CD14-positive monocyte (primary cell): Measurements from ENCODE around the gene B4GALNT3. TPM values are rescaled to one million over a fixed set of nuclear protein-coding genes. Genes with fewer than 3 reads are reported as not detected.
A peak's percentile ranks its signal among the peaks of the same experiment; 100 is the strongest.

Experiments used
- DNase-seq, 3 donors: peaks; one replicate each; pipeline ENCODE4 v3.0.0-alpha.2; 2011 to 2022
- H2AFZ ChIP-seq: 2 replicates; pipeline ENCODE4 v1.6.0; 2012; ENCODE audit warnings: mild to moderate bottlenecking, low read depth, low read length, inconsistent platforms; ENCODE audit not compliant: insufficient read depth, poor library complexity, severe bottlenecking
- H3K27ac ChIP-seq, 2 donors: 1 replicate in 1 of 2; 2 replicates in 1 of 2; pipeline ENCODE4 v1.5.1; 2012 to 2013; ENCODE audit warnings: low read length in 2 of 2, control low read depth in 1 of 2, inconsistent platforms in 1 of 2, low read depth in 1 of 2, mild to moderate bottlenecking in 1 of 2
- H3K27me3 ChIP-seq, 2 donors: one replicate each; pipeline versions ENCODE4 v1.6.0 to v1.6.1; 2011 to 2013; ENCODE audit warnings: low read length in 2 of 2; ENCODE audit not compliant: control insufficient read depth in 2 of 2, insufficient read depth in 2 of 2
- H3K36me3 ChIP-seq, 2 donors: replicated peaks in 1 of 2; 1 replicate in 1 of 2; 2 replicates in 1 of 2; pipeline versions ENCODE4 v1.5.1 to v1.6.1; 2012 to 2013; ENCODE audit warnings: low read length in 2 of 2, control low read depth in 1 of 2, inconsistent platforms in 1 of 2, mild to moderate bottlenecking in 1 of 2; ENCODE audit not compliant: insufficient read depth in 2 of 2, control insufficient read depth in 1 of 2
- H3K4me1 ChIP-seq, 2 donors: 1 replicate in 1 of 2; 2 replicates in 1 of 2; pipeline versions ENCODE4 v1.5.1 to v1.6.1; 2012 to 2013; ENCODE audit warnings: low read length in 2 of 2, control low read depth in 1 of 2, inconsistent platforms in 1 of 2, mild to moderate bottlenecking in 1 of 2, moderate library complexity in 1 of 2; ENCODE audit not compliant: insufficient read depth in 2 of 2, control insufficient read depth in 1 of 2
- H3K4me2 ChIP-seq: replicated peaks from 2 replicates; pipeline ENCODE3; 2012; ENCODE audit warnings: low read length, moderate library complexity, mild to moderate bottlenecking; ENCODE audit not compliant: poor library complexity, severe bottlenecking; ENCODE audit errors: extremely low read depth
- H3K4me3 ChIP-seq, 3 experiments: fragments of 200-600 bp in 1 of 3; sonication (generic) in 1 of 3; replicated peaks in 1 of 3; 1 replicate in 2 of 3; 2 replicates in 1 of 3; pipeline ENCODE4 v1.5.1; 2011 to 2013; ENCODE audit warnings: low read length in 3 of 3, mild to moderate bottlenecking in 3 of 3, control low read depth in 2 of 3, low read depth in 2 of 3, inconsistent platforms in 1 of 3, moderate library complexity in 1 of 3
- H3K79me2 ChIP-seq: 2 replicates; pipeline ENCODE4 v1.6.0; 2012; ENCODE audit warnings: mild to moderate bottlenecking, control low read depth, inconsistent platforms, low read length, moderate library complexity; ENCODE audit not compliant: insufficient read depth
- H3K9ac ChIP-seq: 2 replicates; pipeline ENCODE4 v1.6.0; 2017; ENCODE audit warnings: low read length, mild to moderate bottlenecking; ENCODE audit not compliant: insufficient read depth, poor library complexity, severe bottlenecking
- H3K9me3 ChIP-seq, 2 donors: replicated peaks in 1 of 2; 1 replicate in 1 of 2; 2 replicates in 1 of 2; pipeline versions ENCODE4 v1.5.1 to v1.6.1; 2012 to 2013; ENCODE audit warnings: low read length in 2 of 2, control low read depth in 1 of 2; ENCODE audit not compliant: control insufficient read depth in 1 of 2, insufficient read depth in 1 of 2
- H4K20me1 ChIP-seq: 2 replicates; pipeline ENCODE4 v1.6.0; 2012; ENCODE audit warnings: mild to moderate bottlenecking, low read length, control low read depth, moderate library complexity; ENCODE audit not compliant: insufficient read depth
- H3K27ac Mint-ChIP-seq, 7 donors: one replicate each; pipeline ENCODE4 v1.8.0; 2020; ENCODE audit warnings: mild to moderate bottlenecking in 7 of 7, mixed read lengths in 7 of 7, moderate library complexity in 6 of 7, inconsistent platforms in 2 of 7
- H3K27me3 Mint-ChIP-seq, 3 donors: one replicate each; pipeline ENCODE4 v1.8.0; 2021 to 2022; ENCODE audit warnings: low read depth in 3 of 3, mild to moderate bottlenecking in 3 of 3, mixed read lengths in 3 of 3, moderate library complexity in 3 of 3, inconsistent platforms in 1 of 3
- H3K36me3 Mint-ChIP-seq, 2 donors: one replicate each; pipeline ENCODE4 v1.8.0; 2020; ENCODE audit warnings: mixed read lengths in 2 of 2, inconsistent platforms in 1 of 2, mild to moderate bottlenecking in 1 of 2
- H3K4me1 Mint-ChIP-seq: one replicate; pipeline ENCODE4 v1.8.0; 2020; ENCODE audit warnings: mild to moderate bottlenecking, mixed read lengths
- H3K4me3 Mint-ChIP-seq, 2 donors: one replicate each; pipeline ENCODE4 v1.8.0; 2020; ENCODE audit warnings: mild to moderate bottlenecking in 2 of 2, mixed read lengths in 2 of 2, moderate library complexity in 1 of 2
- H3K9me3 Mint-ChIP-seq, 7 donors: one replicate each; pipeline ENCODE4 v1.8.0; 2020 to 2022; ENCODE audit warnings: mixed read lengths in 7 of 7, mild to moderate bottlenecking in 6 of 7, moderate library complexity in 6 of 7, inconsistent platforms in 2 of 7
- WGBS: methylation state at CpG from one replicate; pipeline ENCODE4 v1.1.5; 2013; ENCODE audit warnings: missing lambda C conversion rate; ENCODE audit not compliant: insufficient coverage; 5-methylcytosine and 5-hydroxymethylcytosine counted together
- intact Hi-C, 2 donors: fragments of 100-400 bp; cut with micrococcal nuclease; formaldehyde crosslinking; loops; one replicate each; pipeline versions ENCODE4 v1.15.0 to v1.15.1; 2023
- polyA plus RNA-seq, 3 donors: library from polyadenylated mRNA; depleted of rRNA in 1 of 3; unstranded in 2 of 3; stranded (reverse) in 1 of 3; fragments of 300-500 nt in 2 of 3; fragments of >200 nt in 1 of 3; fragmentation: Illumina TruSeq in 2 of 3; gene quantifications; 1 replicate in 2 of 3; 2 replicates in 1 of 3; pipeline ENCODE4 v1.2.3, GENCODE V29; 2012 to 2021
- TF ChIP-seq, protein P1 (sequence below): fragments of 200-600 bp; IDR thresholded peaks from one replicate; pipeline ENCODE4 v1.8.0; 2022; ENCODE audit warnings: antibody characterized with exemption, mild to moderate bottlenecking

Gene B4GALNT3
- polyA plus RNA-seq, 3 donors, result 0.09 to 0.10 TPM; not detected in 1

DNA sequence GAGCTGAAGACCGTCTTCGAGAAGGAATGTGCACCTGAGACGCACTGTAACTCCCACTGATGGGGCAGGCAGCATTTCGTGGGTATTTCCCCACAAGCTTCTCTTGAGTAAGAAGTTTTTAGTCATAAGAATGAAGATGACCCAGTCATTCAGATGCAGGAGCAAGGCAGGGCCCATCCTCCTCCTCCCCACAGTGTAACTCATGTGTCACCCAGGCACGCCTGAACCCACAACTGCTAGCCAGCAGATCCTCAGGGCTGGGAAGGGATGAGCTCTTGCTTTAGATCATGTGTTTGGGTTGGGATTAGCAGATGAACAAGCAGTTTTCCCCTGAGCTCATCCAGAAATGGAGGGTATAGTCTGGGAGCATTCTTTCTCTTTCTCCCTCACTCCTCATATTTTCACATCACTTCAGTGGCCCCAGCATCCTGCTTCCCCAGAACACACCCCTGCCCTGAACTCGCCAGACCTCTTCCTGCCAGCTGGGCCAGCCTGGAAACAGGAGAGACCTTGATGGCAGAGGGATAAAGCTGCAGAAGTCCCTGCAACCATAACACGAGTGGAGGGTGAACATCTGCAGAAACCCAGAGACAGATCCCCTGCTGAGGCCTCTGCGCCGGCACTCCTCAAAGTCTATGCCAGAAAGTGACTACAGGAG lies 73.3 kb downstream of the B4GALNT3 start:
- TF ChIP-seq, protein P1, sequence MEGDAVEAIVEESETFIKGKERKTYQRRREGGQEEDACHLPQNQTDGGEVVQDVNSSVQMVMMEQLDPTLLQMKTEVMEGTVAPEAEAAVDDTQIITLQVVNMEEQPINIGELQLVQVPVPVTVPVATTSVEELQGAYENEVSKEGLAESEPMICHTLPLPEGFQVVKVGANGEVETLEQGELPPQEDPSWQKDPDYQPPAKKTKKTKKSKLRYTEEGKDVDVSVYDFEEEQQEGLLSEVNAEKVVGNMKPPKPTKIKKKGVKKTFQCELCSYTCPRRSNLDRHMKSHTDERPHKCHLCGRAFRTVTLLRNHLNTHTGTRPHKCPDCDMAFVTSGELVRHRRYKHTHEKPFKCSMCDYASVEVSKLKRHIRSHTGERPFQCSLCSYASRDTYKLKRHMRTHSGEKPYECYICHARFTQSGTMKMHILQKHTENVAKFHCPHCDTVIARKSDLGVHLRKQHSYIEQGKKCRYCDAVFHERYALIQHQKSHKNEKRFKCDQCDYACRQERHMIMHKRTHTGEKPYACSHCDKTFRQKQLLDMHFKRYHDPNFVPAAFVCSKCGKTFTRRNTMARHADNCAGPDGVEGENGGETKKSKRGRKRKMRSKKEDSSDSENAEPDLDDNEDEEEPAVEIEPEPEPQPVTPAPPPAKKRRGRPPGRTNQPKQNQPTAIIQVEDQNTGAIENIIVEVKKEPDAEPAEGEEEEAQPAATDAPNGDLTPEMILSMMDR, result no peak
- Mint-ChIP-seq H3K4me3 (no peak overlapping the region), H3K4me1 (no peaks in the 10 kb centered on the region), H3K9me3 (peaks cover 12 to 29% (median 27%) of the 10 kb centered on the region in 7 donors), H3K36me3 (no peaks in the 10 kb centered on the region), H3K27me3 (peaks cover 6 to 13% (median 6%) of the 10 kb centered on the region in 3 donors), H3K27ac (no peak overlapping the region)
- Histone ChIP-seq H3K36me3 (no peaks in the 10 kb centered on the region), H3K27me3 (no peaks in the 10 kb centered on the region), H4K20me1 (no peaks in the 10 kb centered on the region), H2AFZ (no peak overlapping the region), H3K27ac (no peak overlapping the region), H3K4me2 (no peak overlapping the region), H3K9me3 (peaks cover 5 to 34% of the 10 kb centered on the region in 2 donors), H3K4me3 (no peak overlapping the region), H3K79me2 (no peaks in the 10 kb centered on the region), H3K9ac (no peak overlapping the region), H3K4me1 (no peaks in the 10 kb centered on the region)
- WGBS, result 86% methylated on average over 3 of the region's 9 CpGs
- DNase-seq, result no peak
- intact Hi-C loops, result no loop called here

DNA sequence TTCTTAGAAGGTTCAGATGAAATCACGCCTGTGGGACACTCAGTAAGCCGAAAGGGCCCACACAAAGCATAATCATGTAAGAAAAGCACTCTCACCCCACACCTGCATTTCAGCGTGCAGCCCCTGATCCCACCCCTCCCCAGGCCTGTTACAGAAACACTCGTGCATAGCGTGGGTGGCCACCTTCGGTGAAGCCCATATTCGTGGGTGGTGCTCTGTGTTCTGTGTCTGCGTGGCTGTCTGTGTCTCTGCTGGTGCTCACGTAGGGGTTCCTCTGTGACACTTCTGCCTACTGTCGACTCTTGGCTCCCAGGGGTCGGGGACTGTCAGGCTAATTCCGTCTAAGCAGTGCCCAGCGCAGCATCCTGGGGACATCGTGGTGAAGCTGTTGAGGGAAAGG lies 74.0 kb downstream of the B4GALNT3 start:
- intact Hi-C loops, result no loop called here
- H3K4me1 Mint-ChIP-seq, result peaks cover 3% of the 10 kb centered on the region
- H3K27me3 Mint-ChIP-seq, result peaks cover 6 to 13% (median 7%) of the 10 kb centered on the region in 3 donors
- H3K4me1 ChIP-seq, result peaks cover 3 to 4% of the 10 kb centered on the region in 2 donors
- H3K4me3 Mint-ChIP-seq, result no peak overlapping the region
- H3K9ac ChIP-seq, result no peak overlapping the region
- H2AFZ ChIP-seq, result no peak overlapping the region
- H4K20me1 ChIP-seq, result no peaks in the 10 kb centered on the region
- 93% methylated on average over 14 of the region's 14 CpGs for WGBS
- H3K9me3 Mint-ChIP-seq, result peaks cover 12 to 29% (median 27%) of the 10 kb centered on the region in 7 donors
- H3K9me3 ChIP-seq, result peaks cover 5 to 34% of the 10 kb centered on the region in 2 donors
- H3K27ac Mint-ChIP-seq, result peak overlapping the region in 1 of 7 donors; percentile 23
- no peaks in the 10 kb centered on the region for H3K36me3 ChIP-seq
- no peak overlapping the region for H3K27ac ChIP-seq
- no peak overlapping the region for H3K4me3 ChIP-seq
- H3K36me3 Mint-ChIP-seq, result no peaks in the 10 kb centered on the region
- H3K79me2 ChIP-seq, result no peaks in the 10 kb centered on the region
- H3K4me2 ChIP-seq, result no peak overlapping the region
- TF ChIP-seq, protein P1, result no peak
- no peak for DNase-seq
- H3K27me3 ChIP-seq, result no peaks in the 10 kb centered on the region
